Measurements from ENCODE around the gene PLEKHG1. TPM values are rescaled to one million over a fixed set of nuclear protein-coding genes. Genes with fewer than 3 reads are reported as not detected.

PLEKHG1 gene
- total and polyA plus RNA-seq, 2 experiments from 2014 or later, result 0.89 to 2.5 TPM

DNA sequence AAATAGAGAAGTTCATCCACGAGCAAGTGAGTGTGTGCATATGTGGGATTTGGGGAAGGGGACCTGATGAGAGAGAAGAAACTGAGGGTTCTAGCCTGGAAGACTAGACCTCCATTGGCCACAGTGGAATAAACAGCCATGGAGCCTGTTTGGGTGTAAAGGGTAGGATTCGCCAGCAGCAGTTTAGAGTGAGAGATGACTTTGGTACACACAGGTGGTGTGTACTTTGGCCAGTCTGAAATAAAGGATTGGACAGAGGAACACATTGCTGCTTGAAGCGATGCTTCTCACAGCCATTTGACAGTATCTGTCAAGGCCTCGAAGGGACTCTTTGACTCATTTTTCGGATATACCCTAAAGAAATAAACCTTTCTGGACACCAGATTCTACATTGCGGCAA is 29.2 kb downstream of the PLEKHG1 start:
- H3K4me3 Mint-ChIP-seq, result no peak overlapping the region
- peaks cover 1% of the 10 kb centered on the region for H3K27me3 Mint-ChIP-seq (ENCODE audit: insufficient read depth, low read depth, poor library complexity)
- no peaks in the 10 kb centered on the region for H3K36me3 ChIP-seq (ENCODE audit: insufficient read depth)
- H2AFZ ChIP-seq, result no peak overlapping the region
- H3K4me3 ChIP-seq, result no peak overlapping the region
- H3K4me1 ChIP-seq (ENCODE audit: insufficient read depth), result no peaks in the 10 kb centered on the region
- no peaks in the 10 kb centered on the region for H3K36me3 Mint-ChIP-seq (ENCODE audit: low read depth)
- H3K27ac ChIP-seq (ENCODE audit: low read depth), result no peak overlapping the region
- TF ChIP-seq JUNB (IDR thresholded peaks at IDR 0.05; ENCODE audit: unreplicated experiment) (no peak), ZNF331 (CRISPR knock-in tag; IDR thresholded peaks at IDR 0.05; ENCODE audit: low read depth) (no peak), CREB1 (CRISPR knock-in tag; IDR thresholded peaks at IDR 0.05; ENCODE audit: low read depth) (no peak), REST (IDR thresholded peaks at IDR 0.05; ENCODE audit: unreplicated experiment) (no peak), NANOG (IDR thresholded peaks at IDR 0.05; ENCODE audit: borderline replicate concordance) (no peak), EZH2phosphoT487 (IDR thresholded peaks at IDR 0.05; ENCODE audit: unreplicated experiment) (no peak), POLR2AphosphoS5 (IDR thresholded peaks at IDR 0.05; ENCODE audit: low read depth) (no peak), STAT1 (IDR thresholded peaks at IDR 0.05; ENCODE audit: unreplicated experiment) (no peak), EZH2 (IDR thresholded peaks at IDR 0.05; ENCODE audit: low read depth, unreplicated experiment) (no peak), ZNF114 (CRISPR knock-in tag; IDR thresholded peaks at IDR 0.05) (no peak)
- TF ChIP-seq, protein P1, sequence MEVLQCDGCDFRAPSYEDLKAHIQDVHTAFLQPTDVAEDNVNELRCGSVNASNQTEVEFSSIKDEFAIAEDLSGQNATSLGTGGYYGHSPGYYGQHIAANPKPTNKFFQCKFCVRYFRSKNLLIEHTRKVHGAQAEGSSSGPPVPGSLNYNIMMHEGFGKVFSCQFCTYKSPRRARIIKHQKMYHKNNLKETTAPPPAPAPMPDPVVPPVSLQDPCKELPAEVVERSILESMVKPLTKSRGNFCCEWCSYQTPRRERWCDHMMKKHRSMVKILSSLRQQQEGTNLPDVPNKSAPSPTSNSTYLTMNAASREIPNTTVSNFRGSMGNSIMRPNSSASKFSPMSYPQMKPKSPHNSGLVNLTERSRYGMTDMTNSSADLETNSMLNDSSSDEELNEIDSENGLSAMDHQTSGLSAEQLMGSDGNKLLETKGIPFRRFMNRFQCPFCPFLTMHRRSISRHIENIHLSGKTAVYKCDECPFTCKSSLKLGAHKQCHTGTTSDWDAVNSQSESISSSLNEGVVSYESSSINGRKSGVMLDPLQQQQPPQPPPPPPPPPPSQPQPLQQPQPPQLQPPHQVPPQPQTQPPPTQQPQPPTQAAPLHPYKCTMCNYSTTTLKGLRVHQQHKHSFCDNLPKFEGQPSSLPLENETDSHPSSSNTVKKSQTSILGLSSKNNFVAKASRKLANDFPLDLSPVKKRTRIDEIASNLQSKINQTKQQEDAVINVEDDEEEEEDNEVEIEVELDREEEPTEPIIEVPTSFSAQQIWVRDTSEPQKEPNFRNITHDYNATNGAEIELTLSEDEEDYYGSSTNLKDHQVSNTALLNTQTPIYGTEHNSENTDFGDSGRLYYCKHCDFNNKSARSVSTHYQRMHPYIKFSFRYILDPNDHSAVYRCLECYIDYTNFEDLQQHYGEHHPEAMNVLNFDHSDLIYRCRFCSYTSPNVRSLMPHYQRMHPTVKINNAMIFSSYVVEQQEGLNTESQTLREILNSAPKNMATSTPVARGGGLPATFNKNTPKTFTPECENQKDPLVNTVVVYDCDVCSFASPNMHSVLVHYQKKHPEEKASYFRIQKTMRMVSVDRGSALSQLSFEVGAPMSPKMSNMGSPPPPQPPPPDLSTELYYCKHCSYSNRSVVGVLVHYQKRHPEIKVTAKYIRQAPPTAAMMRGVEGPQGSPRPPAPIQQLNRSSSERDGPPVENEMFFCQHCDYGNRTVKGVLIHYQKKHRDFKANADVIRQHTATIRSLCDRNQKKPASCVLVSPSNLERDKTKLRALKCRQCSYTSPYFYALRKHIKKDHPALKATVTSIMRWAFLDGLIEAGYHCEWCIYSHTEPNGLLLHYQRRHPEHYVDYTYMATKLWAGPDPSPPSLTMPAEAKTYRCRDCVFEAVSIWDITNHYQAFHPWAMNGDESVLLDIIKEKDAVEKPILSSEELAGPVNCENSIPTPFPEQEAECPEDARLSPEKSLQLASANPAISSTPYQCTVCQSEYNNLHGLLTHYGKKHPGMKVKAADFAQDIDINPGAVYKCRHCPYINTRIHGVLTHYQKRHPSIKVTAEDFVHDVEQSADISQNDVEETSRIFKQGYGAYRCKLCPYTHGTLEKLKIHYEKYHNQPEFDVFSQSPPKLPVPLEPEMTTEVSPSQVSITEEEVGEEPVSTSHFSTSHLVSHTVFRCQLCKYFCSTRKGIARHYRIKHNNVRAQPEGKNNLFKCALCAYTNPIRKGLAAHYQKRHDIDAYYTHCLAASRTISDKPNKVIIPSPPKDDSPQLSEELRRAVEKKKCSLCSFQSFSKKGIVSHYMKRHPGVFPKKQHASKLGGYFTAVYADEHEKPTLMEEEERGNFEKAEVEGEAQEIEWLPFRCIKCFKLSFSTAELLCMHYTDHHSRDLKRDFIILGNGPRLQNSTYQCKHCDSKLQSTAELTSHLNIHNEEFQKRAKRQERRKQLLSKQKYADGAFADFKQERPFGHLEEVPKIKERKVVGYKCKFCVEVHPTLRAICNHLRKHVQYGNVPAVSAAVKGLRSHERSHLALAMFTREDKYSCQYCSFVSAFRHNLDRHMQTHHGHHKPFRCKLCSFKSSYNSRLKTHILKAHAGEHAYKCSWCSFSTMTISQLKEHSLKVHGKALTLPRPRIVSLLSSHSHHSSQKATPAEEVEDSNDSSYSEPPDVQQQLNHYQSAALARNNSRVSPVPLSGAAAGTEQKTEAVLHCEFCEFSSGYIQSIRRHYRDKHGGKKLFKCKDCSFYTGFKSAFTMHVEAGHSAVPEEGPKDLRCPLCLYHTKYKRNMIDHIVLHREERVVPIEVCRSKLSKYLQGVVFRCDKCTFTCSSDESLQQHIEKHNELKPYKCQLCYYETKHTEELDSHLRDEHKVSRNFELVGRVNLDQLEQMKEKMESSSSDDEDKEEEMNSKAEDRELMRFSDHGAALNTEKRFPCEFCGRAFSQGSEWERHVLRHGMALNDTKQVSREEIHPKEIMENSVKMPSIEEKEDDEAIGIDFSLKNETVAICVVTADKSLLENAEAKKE (CRISPR knock-in tag; IDR thresholded peaks at IDR 0.05), result no peak
- TF ChIP-seq, protein P2, sequence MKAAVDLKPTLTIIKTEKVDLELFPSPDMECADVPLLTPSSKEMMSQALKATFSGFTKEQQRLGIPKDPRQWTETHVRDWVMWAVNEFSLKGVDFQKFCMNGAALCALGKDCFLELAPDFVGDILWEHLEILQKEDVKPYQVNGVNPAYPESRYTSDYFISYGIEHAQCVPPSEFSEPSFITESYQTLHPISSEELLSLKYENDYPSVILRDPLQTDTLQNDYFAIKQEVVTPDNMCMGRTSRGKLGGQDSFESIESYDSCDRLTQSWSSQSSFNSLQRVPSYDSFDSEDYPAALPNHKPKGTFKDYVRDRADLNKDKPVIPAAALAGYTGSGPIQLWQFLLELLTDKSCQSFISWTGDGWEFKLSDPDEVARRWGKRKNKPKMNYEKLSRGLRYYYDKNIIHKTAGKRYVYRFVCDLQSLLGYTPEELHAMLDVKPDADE (IDR thresholded peaks at IDR 0.05), result no peak
- TF ChIP-seq, protein P3, sequence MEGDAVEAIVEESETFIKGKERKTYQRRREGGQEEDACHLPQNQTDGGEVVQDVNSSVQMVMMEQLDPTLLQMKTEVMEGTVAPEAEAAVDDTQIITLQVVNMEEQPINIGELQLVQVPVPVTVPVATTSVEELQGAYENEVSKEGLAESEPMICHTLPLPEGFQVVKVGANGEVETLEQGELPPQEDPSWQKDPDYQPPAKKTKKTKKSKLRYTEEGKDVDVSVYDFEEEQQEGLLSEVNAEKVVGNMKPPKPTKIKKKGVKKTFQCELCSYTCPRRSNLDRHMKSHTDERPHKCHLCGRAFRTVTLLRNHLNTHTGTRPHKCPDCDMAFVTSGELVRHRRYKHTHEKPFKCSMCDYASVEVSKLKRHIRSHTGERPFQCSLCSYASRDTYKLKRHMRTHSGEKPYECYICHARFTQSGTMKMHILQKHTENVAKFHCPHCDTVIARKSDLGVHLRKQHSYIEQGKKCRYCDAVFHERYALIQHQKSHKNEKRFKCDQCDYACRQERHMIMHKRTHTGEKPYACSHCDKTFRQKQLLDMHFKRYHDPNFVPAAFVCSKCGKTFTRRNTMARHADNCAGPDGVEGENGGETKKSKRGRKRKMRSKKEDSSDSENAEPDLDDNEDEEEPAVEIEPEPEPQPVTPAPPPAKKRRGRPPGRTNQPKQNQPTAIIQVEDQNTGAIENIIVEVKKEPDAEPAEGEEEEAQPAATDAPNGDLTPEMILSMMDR (conservative IDR thresholded peaks at IDR 0.05; ENCODE audit: low read depth in 2 of 2), result no peak
- H3K27ac Mint-ChIP-seq, result no peak overlapping the region
- H3K9me2 ChIP-seq (ENCODE audit: insufficient read depth), result no peaks in the 10 kb centered on the region
- H3F3A ChIP-seq (replicated peaks; ENCODE audit: low read depth), result no peaks in the 10 kb centered on the region
- H3K9me3 Mint-ChIP-seq, result peaks cover 8% of the 10 kb centered on the region; the same call in 1 of the 3 replicates
- no peaks in the 10 kb centered on the region for H3K27me3 ChIP-seq (ENCODE audit: insufficient read depth)
- H4K20me1 ChIP-seq (replicated peaks; ENCODE audit: insufficient read depth), result no peaks in the 10 kb centered on the region; the same call in 1 of the 2 replicates
- no peak overlapping the region for H3K4me2 ChIP-seq
- no peaks in the 10 kb centered on the region for H3K4me1 Mint-ChIP-seq
- DNase-seq (ENCODE audit: low spot score) (no peak), ATAC-seq (no peak)
- no peaks in the 10 kb centered on the region for H3K79me2 ChIP-seq (replicated peaks; ENCODE audit: insufficient read depth)
